Suprapubic skin (tissue), 3 donors: ENCODE results near the gene DEPDC7.

Experiments used
- CTCF ChIP-seq, 2 donors: fragments of 200-600 bp in 1 of 2; fragments of 450-650 bp in 1 of 2; sonication (generic) in 1 of 2; IDR thresholded peaks; one replicate each; pipeline ENCODE4 v1.5.1; 2016 to 2019; ENCODE audit warnings: antibody characterized with exemption in 2 of 2, mild to moderate bottlenecking in 1 of 2, moderate library complexity in 1 of 2
- POLR2AphosphoS5 ChIP-seq, 3 donors: sonication (generic); formaldehyde crosslinking; IDR thresholded peaks; one replicate each; pipeline ENCODE4 v1.6.1; 2017; ENCODE audit warnings: antibody characterized with exemption in 3 of 3

GRCh38 chr11:33017965-33018364, 2.3 kb downstream of the DEPDC7 start:
- TF ChIP-seq POLR2AphosphoS5 (IDR thresholded peaks at IDR 0.05) (no peak), CTCF (IDR thresholded peaks at IDR 0.05) (no peak)
